ENCODE measurements around the gene HLA-DMB.
"Not testable (repeated sequence)": the region's sequence is repeated elsewhere in the genome, so short reads cannot be mapped to it uniquely, and the experiment has no call there.

Gene HLA-DMB

DNA sequence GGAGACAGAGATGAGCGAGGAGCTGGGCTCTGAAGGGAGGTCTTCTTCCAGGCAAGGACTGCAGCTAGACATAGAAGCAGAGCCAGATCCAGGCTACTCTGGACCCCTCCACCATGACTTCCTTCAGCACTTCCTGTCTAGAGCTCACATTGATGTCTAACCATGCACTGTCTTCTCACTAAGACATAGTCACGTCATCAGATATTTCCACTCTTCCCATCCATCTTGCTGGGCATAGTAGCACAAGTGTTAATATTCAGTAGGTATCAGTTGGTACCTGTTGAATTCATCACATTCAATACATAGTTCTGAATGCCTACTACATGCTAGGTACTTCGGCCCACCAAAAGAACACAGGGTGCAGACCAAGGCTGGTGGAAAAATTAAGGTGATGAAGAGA, 9.2 kb upstream of the HLA-DMB start:
- DNase-seq (ENCODE audit: low spot score), result no peak

DNA sequence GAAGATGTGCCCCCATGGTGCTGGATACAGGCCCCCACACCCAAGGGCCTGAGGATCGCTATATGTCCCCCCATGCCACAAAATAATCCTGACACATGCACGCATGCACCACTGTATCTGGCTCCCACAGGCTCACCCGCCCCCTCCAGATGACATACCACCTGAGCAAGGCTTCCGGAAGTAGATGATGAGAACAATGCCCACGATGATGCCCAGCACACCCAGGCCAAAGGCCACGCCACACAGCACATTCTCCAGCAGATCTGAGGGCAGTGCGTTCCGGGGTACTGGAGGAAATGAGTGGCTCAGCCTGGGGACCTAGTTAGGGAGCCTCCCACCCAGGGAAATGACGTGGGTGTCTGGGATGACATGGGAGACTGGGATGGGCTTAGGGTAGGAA, 8.3 kb upstream of the HLA-DMB start:
- DNase-seq (ENCODE audit: low spot score), result no peak

GRCh38 chr6:32947552-32948465, 7.0 kb upstream of the HLA-DMB start:
- DNase-seq (ENCODE audit: low spot score), result no peak

DNA sequence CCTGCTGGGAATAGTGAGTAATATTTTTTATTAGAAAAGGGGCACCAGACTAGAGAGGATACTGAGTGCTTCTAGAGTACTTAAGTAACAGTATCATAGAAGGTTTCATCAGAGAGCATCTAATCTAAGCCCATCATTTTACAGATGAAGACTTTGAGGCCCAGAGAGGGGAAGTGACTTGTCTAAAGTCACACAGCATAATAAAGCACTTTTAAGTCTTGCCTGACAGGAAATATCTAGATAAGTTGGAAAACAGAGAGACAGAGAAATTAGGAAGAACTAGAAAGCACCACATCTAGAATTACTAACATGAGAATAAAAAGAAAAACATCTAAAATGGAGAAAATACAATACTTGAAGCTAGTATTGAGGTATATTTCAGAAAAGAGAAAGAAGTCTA, 6.1 kb upstream of the HLA-DMB start:
- DNase-seq (ENCODE audit: low spot score), result no peak

DNA sequence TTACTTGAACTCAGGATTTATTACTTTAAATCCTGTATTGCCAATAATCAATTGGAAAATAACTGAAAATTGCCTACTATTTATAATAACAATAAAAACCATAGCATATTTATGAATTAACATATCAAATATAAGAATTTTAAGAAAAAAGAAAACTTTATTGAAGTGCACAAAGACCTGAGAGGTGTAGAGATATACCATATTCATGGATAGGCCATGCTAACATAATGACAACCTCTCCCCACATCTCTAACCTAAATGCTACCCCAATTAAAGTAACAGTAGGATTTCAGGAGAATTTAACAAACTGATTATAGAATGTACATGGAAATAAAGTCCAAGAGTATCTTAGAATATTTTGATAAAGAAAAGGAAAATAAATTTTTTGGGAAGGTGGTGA, 5.1 kb upstream of the HLA-DMB start:
- DNase-seq (ENCODE audit: low spot score), result no peak

- DNase-seq (ENCODE audit: low spot score), result peak; percentile 49
Observed at GRCh38 chr6:32945108-32945760, 4.4 kb upstream of the HLA-DMB start.

DNA sequence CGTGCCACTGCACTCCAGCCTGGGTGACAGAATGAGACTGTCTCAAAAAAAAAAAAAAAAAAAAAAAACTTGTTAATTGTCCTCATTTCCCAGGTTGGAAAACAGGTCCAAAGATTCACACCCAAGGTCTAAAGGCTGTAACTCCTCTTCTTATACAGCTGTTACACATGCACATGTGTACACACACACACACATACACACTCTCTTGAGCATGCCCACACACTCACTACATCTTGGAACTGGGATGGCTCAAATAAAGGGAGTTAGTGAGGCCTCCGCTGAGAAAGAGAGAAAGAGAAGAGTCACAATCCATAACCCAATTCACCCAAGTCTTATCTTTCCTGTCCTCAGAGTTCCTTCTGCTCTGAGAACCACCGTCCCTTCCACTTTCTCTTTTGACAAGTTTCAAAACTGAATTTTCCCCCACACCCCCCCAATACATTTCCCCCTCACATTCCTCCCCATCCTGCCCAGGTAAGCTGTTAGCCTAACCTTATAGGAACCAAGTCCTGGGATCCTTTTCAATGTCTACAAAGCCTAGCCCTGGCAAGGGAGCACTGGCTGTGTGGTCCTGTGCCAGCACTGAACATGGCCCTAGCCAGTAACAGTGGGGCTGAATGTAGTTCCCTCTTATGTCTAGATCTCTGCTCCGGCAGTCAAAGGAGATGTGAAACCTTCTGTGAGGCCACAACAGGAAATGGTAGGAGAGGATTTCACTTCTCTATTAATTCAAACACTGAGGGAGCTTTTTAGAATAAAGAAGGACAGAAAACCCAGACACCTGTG, 3.2 kb upstream of the HLA-DMB start:
- no peak for DNase-seq (ENCODE audit: low spot score)

DNA sequence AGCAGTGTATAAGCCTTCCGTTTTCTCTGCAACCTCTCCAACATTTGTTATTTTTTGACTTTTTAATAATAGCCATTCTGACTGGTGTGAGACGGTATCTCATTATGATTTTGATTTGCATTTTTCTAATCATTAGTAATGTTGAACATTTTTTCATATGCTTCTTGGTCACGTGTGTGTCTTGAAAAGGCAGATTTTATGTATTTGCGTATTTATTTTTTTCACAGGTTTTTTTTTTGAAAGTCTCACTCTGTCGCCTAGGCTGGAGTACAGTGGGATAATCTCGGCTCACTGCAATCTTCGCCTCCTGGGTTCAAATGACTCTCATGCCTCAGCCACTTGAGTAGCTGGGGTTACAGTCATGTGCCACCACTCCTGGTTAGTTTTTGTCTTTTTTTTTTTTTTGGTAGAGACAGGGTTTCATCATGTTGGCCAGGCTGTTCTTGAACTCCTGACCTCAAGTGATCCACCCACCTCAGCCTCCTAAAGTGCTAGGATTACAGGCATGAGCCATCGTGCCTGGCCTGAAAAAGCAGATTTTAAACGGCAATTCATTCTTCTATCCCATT, 1.8 kb upstream of the HLA-DMB start:
- DNase-seq (ENCODE audit: low spot score), result not testable (repeated sequence)

GRCh38 chr6:32941214-32941768, 463 bp upstream of the HLA-DMB start:
- no peak for DNase-seq (ENCODE audit: low spot score)

DNA sequence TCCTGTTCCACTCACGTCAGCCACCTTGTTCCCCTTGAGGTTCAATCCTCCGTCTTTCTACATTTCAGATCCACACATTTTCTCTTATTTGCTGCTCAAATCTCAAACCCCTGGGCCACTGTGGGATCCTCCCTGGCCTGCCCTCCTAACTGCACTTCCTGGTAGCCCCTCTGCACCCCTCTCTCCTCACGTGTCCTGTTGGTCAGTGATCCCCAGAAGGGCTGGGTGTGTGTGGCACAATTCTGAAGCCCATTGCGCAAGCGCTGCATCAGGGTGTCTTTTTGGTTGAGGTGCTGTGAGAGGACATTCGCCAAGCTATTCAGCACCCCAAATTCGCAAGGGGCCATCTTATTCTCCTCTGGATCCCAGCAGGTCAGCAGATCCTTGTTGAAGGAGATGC, 2.3 kb downstream of the HLA-DMB start:
- no peak for DNase-seq (ENCODE audit: low spot score)

GRCh38 chr6:32937230-32937633, 3.6 kb downstream of the HLA-DMB start:
- DNase-seq (ENCODE audit: low spot score), result no peak

DNA sequence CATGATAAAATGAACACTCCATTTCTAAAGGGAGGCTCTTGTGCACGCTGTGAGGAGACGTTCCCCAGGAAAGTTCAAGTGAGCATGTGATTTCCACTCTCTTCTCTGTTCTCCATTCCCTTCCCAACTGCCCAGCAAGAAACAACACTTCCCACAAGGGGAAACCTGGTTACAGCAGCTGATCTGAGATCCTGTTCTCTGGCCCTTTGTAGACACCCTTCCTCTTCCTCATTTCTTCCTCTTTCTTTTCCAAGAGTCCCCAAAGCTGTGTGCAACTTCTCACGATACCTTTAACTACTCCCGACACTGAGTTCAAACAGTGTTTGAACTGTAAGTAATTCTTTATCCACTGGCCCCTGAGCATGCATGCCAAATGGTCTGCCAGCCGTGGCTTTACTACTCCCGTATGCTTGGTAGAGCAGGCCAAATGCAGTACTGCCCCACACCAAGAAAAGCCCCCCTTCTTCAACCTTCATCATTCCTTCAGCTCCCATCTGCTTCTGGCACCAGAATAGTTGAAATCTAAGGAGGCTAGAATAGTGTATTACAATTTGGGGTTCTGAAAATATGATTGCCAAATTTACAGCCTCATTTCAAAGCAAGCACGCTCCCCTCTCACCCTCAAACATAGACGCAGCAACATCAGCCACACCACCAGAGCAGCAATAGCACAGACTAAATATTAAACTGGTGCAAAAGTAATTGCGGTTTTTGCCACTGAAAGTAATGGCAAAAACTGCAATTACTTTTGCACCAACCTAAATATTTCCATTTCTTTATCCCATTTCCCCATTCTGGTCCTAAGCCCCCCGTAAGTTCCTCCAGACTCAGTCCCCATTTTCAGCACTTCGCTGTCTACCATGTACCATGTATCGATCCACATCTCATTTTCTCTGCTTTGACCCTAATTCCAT, 4.3 kb downstream of the HLA-DMB start:
- DNase-seq (ENCODE audit: low spot score), result no peak

GRCh38 chr6:32935551-32936238, 5.1 kb downstream of the HLA-DMB start:
- DNase-seq (ENCODE audit: low spot score), result no peak

GRCh38 chr6:32933661-32934085, 7.2 kb downstream of the HLA-DMB start:
- peak; percentile 72 for DNase-seq (ENCODE audit: low spot score)

DNA sequence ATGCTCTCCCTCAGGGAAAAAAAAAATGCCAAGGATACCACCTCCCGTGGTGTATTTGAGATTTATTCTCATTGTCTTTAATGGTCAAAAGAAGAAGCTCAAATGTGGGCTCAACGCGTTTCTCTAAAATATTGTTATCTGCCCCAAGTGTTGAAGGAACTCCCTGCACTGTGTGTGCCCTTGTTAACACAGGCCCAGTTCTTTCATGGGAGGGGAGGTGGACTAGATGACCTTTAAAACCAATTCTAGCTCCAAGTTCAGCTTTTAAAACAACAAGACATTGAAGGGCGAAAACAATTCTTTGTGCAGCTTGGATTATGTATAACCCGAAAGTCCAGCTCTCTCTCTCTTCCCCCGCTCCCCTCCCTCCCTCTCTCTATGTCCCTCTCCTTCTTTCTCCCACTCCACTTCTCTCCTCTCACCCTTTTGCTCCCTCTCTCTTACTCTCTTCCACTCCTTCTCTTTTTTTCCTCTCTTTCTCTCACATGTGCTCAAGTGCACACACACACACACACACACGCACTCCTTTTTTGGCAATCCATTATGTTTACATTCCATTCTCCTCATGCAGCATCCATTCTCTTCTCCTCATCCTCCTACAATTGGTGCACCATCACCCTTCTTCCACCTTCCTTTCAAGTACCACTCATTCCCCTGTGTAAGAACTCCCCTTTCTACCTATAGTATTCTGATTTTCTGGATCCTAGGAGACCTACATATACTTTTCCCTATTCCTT, 8.5 kb downstream of the HLA-DMB start:
- peak; percentile 30 for DNase-seq (ENCODE audit: low spot score)

- no peak for DNase-seq (ENCODE audit: low spot score)
Observed at GRCh38 chr6:32931211-32931610, 9.6 kb downstream of the HLA-DMB start.

DNA sequence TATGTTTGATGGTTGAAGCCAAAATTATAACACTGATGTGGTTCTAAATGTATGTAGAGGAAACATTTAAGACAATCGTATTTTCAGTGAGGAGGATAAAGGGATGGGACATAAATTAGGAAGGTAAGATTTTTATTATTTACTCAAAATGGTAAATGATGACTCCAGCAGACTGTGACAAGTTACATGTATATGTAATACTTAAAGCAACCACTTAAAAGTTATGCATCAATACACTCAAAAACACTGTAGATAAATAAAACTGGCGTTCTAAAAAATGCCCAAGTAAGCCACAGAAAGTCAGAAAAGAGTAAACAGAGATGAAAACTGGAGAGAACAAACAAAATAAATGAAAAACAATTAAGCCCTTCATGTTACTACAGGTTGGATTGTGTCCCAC, 18.7 kb downstream of the HLA-DMB start:
- DNase-seq (ENCODE audit: low spot score), result no peak

DNA sequence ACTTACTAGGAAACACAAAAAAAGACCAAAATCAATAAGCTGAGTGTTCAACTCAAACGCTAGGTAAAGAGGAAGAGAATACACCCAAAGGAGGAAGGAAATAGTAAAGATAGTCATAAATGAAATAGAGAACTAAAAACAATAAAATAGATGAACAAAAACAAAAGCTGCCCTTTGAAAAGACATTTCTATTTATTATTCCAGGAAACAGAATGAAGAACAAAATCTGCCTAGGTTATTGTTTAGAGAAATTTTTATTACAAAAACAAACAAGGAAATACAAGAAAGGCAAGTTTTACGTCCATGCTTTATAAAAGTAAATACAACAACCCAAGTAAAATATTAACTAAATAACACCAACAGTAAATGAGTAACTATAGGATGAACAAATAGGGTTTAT, 20.1 kb downstream of the HLA-DMB start:
- DNase-seq (ENCODE audit: low spot score), result no peak

GRCh38 chr6:32912951-32913350, 27.9 kb downstream of the HLA-DMB start:
- no peak for DNase-seq (ENCODE audit: low spot score)

- DNase-seq (ENCODE audit: low spot score), result no peak
Observed at GRCh38 chr6:32908897-32909296, 31.9 kb downstream of the HLA-DMB start.

Measured in AG08396 (cell line).